H1 (cell line): ENCODE results near the gene ACTL8. TPM values are rescaled to one million over a fixed set of nuclear protein-coding genes. Genes with fewer than 3 reads are reported as not detected.
A peak's percentile ranks its signal among the peaks of the same experiment; 100 is the strongest.

Experiments
- CTCF ChIA-PET: fragments of 300-600 bp; sonication (Branson Sonifier 250); formaldehyde crosslinking; loops from one replicate; lab custom pipeline; 2021; ENCODE audit not compliant: partially characterized antibody; lab: Charles Lee
- POLR2A ChIA-PET: fragments of 300-600 bp; sonication (Branson Sonifier 250); formaldehyde crosslinking; loops from one replicate; lab custom pipeline; 2021; ENCODE audit warnings: inconsistent platforms; ENCODE audit not compliant: partially characterized antibody; lab: Charles Lee
- DNase-seq, 2 experiments: peaks; one replicate each; pipeline versions ENCODE4 v3.0.0 to v3.0.0-alpha.2; 2010 to 2022; ENCODE audit warnings: low spot score in 2 of 2, low read depth in 1 of 2, mixed read lengths in 1 of 2
- FAIRE-seq: peaks from 2 replicates; lab custom pipeline; 2011; peaks lifted over from hg19 to GRCh38; lab: Jason Lieb, UNC
- H2AFZ ChIP-seq: 2 replicates; pipeline ENCODE4 v1.8.1; 2012; ENCODE audit warnings: low read length, inconsistent platforms
- H2AK5ac ChIP-seq: 2 replicates; pipeline ENCODE4 v1.6.1; 2013; ENCODE audit warnings: low read depth, low read length
- H2BK120ac ChIP-seq: replicated peaks from 2 replicates; pipeline ENCODE3; 2013; ENCODE audit warnings: low read depth, low read length, inconsistent platforms
- H2BK12ac ChIP-seq: 2 replicates; pipeline ENCODE4 v1.6.1; 2013; ENCODE audit warnings: low read depth, low read length
- H2BK15ac ChIP-seq: 2 replicates; pipeline ENCODE4 v1.6.1; 2013; ENCODE audit warnings: low read length
- H2BK20ac ChIP-seq: 2 replicates; pipeline ENCODE4 v1.6.1; 2013; ENCODE audit warnings: low read length
- H2BK5ac ChIP-seq: 2 replicates; pipeline ENCODE4 v1.6.1; 2013; ENCODE audit warnings: low read depth, low read length
- H3K14ac ChIP-seq: 2 replicates; pipeline ENCODE4 v1.6.1; 2013; ENCODE audit warnings: inconsistent platforms; ENCODE audit not compliant: insufficient read length
- H3K18ac ChIP-seq: 2 replicates; pipeline ENCODE4 v1.6.1; 2013; ENCODE audit warnings: low read length; ENCODE audit errors: extremely low read depth
- H3K23ac ChIP-seq: 2 replicates; pipeline ENCODE4 v1.6.1; 2013; ENCODE audit warnings: inconsistent platforms; ENCODE audit not compliant: insufficient read length
- H3K23me2 ChIP-seq: 2 replicates; pipeline ENCODE4 v1.6.1; 2013; ENCODE audit warnings: low read depth, low read length
- H3K27ac ChIP-seq: 2 replicates; pipeline ENCODE4 v1.6.1; 2011; ENCODE audit warnings: low read depth, low read length, inconsistent platforms
- H3K27me3 ChIP-seq, 4 experiments: replicated peaks in 1 of 4; 1 replicate in 1 of 4; 2 replicates in 3 of 4; pipeline versions ENCODE4 v1.6.1 to v1.8.1; 2011 to 2013; ENCODE audit warnings: low read length in 3 of 4, mild to moderate bottlenecking in 3 of 4, inconsistent platforms in 2 of 4, mixed read lengths in 2 of 4, moderate library complexity in 1 of 4; ENCODE audit not compliant: control insufficient read depth in 3 of 4, insufficient read depth in 3 of 4; ENCODE audit errors: extremely low read depth in 1 of 4
- H3K36me3 ChIP-seq, 4 experiments: 2 replicates each; pipeline versions ENCODE4 v1.6.1 to v1.8.1; 2011 to 2013; ENCODE audit warnings: mild to moderate bottlenecking in 4 of 4, low read length in 3 of 4, moderate library complexity in 2 of 4, control low read depth in 1 of 4, inconsistent platforms in 1 of 4; ENCODE audit not compliant: insufficient read depth in 4 of 4, control insufficient read depth in 2 of 4
- H3K4ac ChIP-seq: replicated peaks from 2 replicates; pipeline ENCODE3; 2013; ENCODE audit warnings: low read length, low read depth, mixed read lengths, inconsistent platforms; ENCODE audit not compliant: insufficient read length
- H3K4me1 ChIP-seq, 4 experiments: replicated peaks in 1 of 4; 1 replicate in 1 of 4; 2 replicates in 3 of 4; pipeline versions ENCODE4 v1.6.1 to v1.8.1; 2011 to 2013; ENCODE audit warnings: low read length in 3 of 4, inconsistent platforms in 2 of 4, mixed read lengths in 1 of 4; ENCODE audit not compliant: insufficient read depth in 4 of 4, control insufficient read depth in 3 of 4
- H3K4me2 ChIP-seq, 2 experiments: 2 replicates each; pipeline versions ENCODE4 v1.6.1 to v1.8.1; 2011 to 2013; ENCODE audit warnings: low read depth in 2 of 2, low read length in 2 of 2, control low read depth in 1 of 2, inconsistent platforms in 1 of 2, mild to moderate bottlenecking in 1 of 2; ENCODE audit not compliant: insufficient read depth in 1 of 2
- H3K4me3 ChIP-seq, 4 experiments: fragments of 200-600, 300-600 bp in 1 of 4; sonication (generic), shearing (Covaris generic), sonication (Bioruptor Twin) in 1 of 4; 2 replicates each; pipeline versions ENCODE4 v1.5.1 to v1.8.1; 2011 to 2016; ENCODE audit warnings: low read length in 4 of 4, low read depth in 3 of 4, control low read depth in 2 of 4, inconsistent platforms in 2 of 4, mild to moderate bottlenecking in 2 of 4, mixed read lengths in 1 of 4, moderate library complexity in 1 of 4; ENCODE audit not compliant: insufficient read depth in 2 of 4; ENCODE audit errors: extremely low read depth in 1 of 4
- H3K56ac ChIP-seq: replicated peaks from 2 replicates; pipeline ENCODE3; 2013; ENCODE audit warnings: low read depth, mild to moderate bottlenecking, mixed read lengths, low read length, inconsistent platforms; ENCODE audit not compliant: insufficient read length
- H3K79me1 ChIP-seq: 2 replicates; pipeline ENCODE4 v1.6.1; 2013; ENCODE audit warnings: low read depth, low read length, control low read depth
- H3K79me2 ChIP-seq, 2 experiments: 2 replicates each; pipeline versions ENCODE4 v1.6.1 to v1.8.1; 2012 to 2013; ENCODE audit warnings: low read length in 2 of 2, mild to moderate bottlenecking in 2 of 2, inconsistent platforms in 1 of 2; ENCODE audit not compliant: insufficient read depth in 2 of 2, control insufficient read depth in 1 of 2
- H3K9ac ChIP-seq, 4 experiments: replicated peaks in 1 of 4; 1 replicate in 1 of 4; 2 replicates in 3 of 4; pipeline versions ENCODE4 v1.6.1 to v1.8.1; 2011 to 2013; ENCODE audit warnings: low read depth in 3 of 4, low read length in 3 of 4, control low read depth in 2 of 4, mild to moderate bottlenecking in 2 of 4, moderate library complexity in 2 of 4, inconsistent platforms in 1 of 4; ENCODE audit errors: extremely low read depth in 1 of 4
- H3K9me3 ChIP-seq, 2 experiments: 2 replicates each; pipeline versions ENCODE4 v1.6.1 to v1.8.1; 2012 to 2013; ENCODE audit warnings: mild to moderate bottlenecking in 2 of 2, moderate library complexity in 2 of 2, control low read depth in 1 of 2, inconsistent platforms in 1 of 2, low read depth in 1 of 2, low read length in 1 of 2, mixed read lengths in 1 of 2; ENCODE audit not compliant: insufficient read depth in 2 of 2
- H4K20me1 ChIP-seq, 2 experiments: replicated peaks in 1 of 2; 2 replicates each; pipeline versions ENCODE3 to v1.8.1; 2011 to 2013; ENCODE audit warnings: inconsistent platforms in 2 of 2, low read length in 2 of 2, mild to moderate bottlenecking in 1 of 2; ENCODE audit not compliant: insufficient read depth in 2 of 2, control insufficient read depth in 1 of 2
- H4K5ac ChIP-seq: 2 replicates; pipeline ENCODE4 v1.6.1; 2013; ENCODE audit warnings: low read length, low read depth, mixed read lengths, inconsistent platforms; ENCODE audit not compliant: insufficient read length
- H4K8ac ChIP-seq: 2 replicates; pipeline ENCODE4 v1.8.0; 2013; ENCODE audit warnings: mild to moderate bottlenecking, moderate library complexity, low read length, inconsistent platforms; ENCODE audit not compliant: insufficient read depth; ENCODE audit errors: extremely low read depth
- H4K91ac ChIP-seq: replicated peaks from 2 replicates; pipeline ENCODE3; 2013; ENCODE audit warnings: low read length, mixed read lengths, inconsistent platforms; ENCODE audit not compliant: insufficient read length
- CEBPB ChIP-seq: IDR thresholded peaks from 2 replicates; pipeline ENCODE4 v1.6.1; 2012; ENCODE audit warnings: low read depth, low read length
- E2F6 ChIP-seq: IDR thresholded peaks from 2 replicates; pipeline ENCODE4 v1.6.1; 2012; ENCODE audit warnings: inconsistent platforms
- KDM1A ChIP-seq: fragments of 200-600, 300-600 bp; sonication (generic); IDR thresholded peaks from 2 replicates; pipeline ENCODE4 v1.7.1; 2016; ENCODE audit warnings: mild to moderate bottlenecking, low read length, borderline replicate concordance
- MAFK ChIP-seq: IDR thresholded peaks from 2 replicates; pipeline ENCODE4 v1.6.1; 2012; ENCODE audit warnings: low read depth, mild to moderate bottlenecking, improper control_type of control experiment, low read length
- NRF1 ChIP-seq: IDR thresholded peaks from 2 replicates; pipeline ENCODE4 v1.6.1; 2011; ENCODE audit warnings: mild to moderate bottlenecking, low read depth, low read length, improper control_type of control experiment
- RBBP5 ChIP-seq: IDR thresholded peaks from 2 replicates; pipeline ENCODE4 v1.7.1; 2012; ENCODE audit warnings: low read depth, mild to moderate bottlenecking, inconsistent platforms, low read length, moderate library complexity, borderline replicate concordance
- RNF2 ChIP-seq: fragments of 200-900, 300-1000 bp; sonication (generic); IDR thresholded peaks from 2 replicates; pipeline ENCODE4 v1.7.1; 2016; ENCODE audit warnings: borderline replicate concordance, low read depth, mild to moderate bottlenecking, antibody characterized with exemption, low read length; ENCODE audit not compliant: poor library complexity, severe bottlenecking; ENCODE audit errors: missing control alignments
- SIN3A ChIP-seq, 2 experiments: IDR thresholded peaks in 1 of 2; conservative IDR thresholded peaks in 1 of 2; 2 replicates each; pipeline ENCODE4 v1.6.1; 2011 to 2012; ENCODE audit warnings: low read length in 2 of 2, improper control_type of control experiment in 1 of 2, low read depth in 1 of 2, mild to moderate bottlenecking in 1 of 2
- SIX5 ChIP-seq: IDR thresholded peaks from 2 replicates; pipeline ENCODE4 v1.6.1; 2011; ENCODE audit warnings: mild to moderate bottlenecking, low read depth, low read length
- SP4 ChIP-seq: IDR thresholded peaks from 2 replicates; pipeline ENCODE4 v1.6.1; 2012; ENCODE audit warnings: low read length, inconsistent platforms
- TEAD4 ChIP-seq: IDR thresholded peaks from 2 replicates; pipeline ENCODE4 v1.6.1; 2012; ENCODE audit warnings: low read depth, low read length, inconsistent platforms, mixed read lengths
- ZNF274 ChIP-seq: IDR thresholded peaks from 2 replicates; pipeline ENCODE4 v1.7.0; 2012; ENCODE audit warnings: low read length, borderline replicate concordance; ENCODE audit errors: extremely low read depth
- WGBS, 2 experiments: shearing (Covaris generic) in 1 of 2; methylation state at CpG; one replicate each; pipeline versions ENCODE4 v1.1.6 to v1.1.7; 2013 to 2015; ENCODE audit warnings: low lambda C conversion rate in 2 of 2, mixed read lengths in 2 of 2, inconsistent platforms in 1 of 2, low coverage in 1 of 2, missing lambda C conversion rate in 1 of 2; ENCODE audit not compliant: insufficient replicate concordance in 2 of 2, insufficient coverage in 1 of 2, insufficient read length in 1 of 2; ENCODE audit errors: extremely low coverage in 1 of 2, missing lambda C conversion rate in 1 of 2; 5-methylcytosine and 5-hydroxymethylcytosine counted together
- polyA plus RNA-seq, 7 experiments: library from polyadenylated mRNA; depleted of rRNA in 3 of 7; stranded (reverse) in 5 of 7; unstranded in 2 of 7; fragments of >200 nt in 5 of 7; fragments of 200-250 nt in 2 of 7; gene quantifications; 1 replicate in 5 of 7; 2 replicates in 1 of 7; 4 replicates in 1 of 7; pipeline versions ENCODE4 v1.2.1 to v1.2.3, GENCODE V29; 2011 to 2013; ENCODE audit warnings: missing spikeins in 2 of 7, mixed read lengths in 2 of 7
- total RNA-seq: library from RNA; stranded (reverse); fragmentation: NEBNext Ultra II Directional; extraction: Animal tissue kit (Norgen Biotek cat#: 25700); gene quantifications from 2 replicates; pipeline ENCODE4 v1.2.1, GENCODE V29; 2021

ACTL8 gene
- total and polyA plus RNA-seq, 2 of the 8 experiments (the other 6 are each of a cell fraction or from before 2014, with no cell fraction given) = 0.33 to 0.47 TPM

- Histone ChIP-seq H3K79me2 (no peaks in the 10 kb centered on the region), H4K20me1 (no peaks in the 10 kb centered on the region), H3K23me2 (no peaks in the 10 kb centered on the region), H2BK12ac (no peak overlapping the region), H2BK120ac (no peak overlapping the region), H3K4me1 (peaks cover 0 to 7% (median 1%) of the 10 kb centered on the region in 4 experiments; a peak in 6 of 7 replicates), H3K14ac (no peak overlapping the region), H3K18ac (no peak overlapping the region), H3K4me2 (no peak overlapping the region), H4K5ac (no peak overlapping the region), H3K4ac (no peak overlapping the region), H3K9ac (no peak overlapping the region; a peak in 1 of 7 replicates), H3K56ac (no peak overlapping the region), H3K4me3 (no peak overlapping the region), H4K91ac (no peak overlapping the region), H3K9me3 (no peaks in the 10 kb centered on the region), H2BK15ac (peak overlapping the region; percentile 83; the same call in 1 of the 2 replicates), H2AFZ (no peak overlapping the region), H3K79me1 (no peaks in the 10 kb centered on the region), H2BK20ac (peak overlapping the region; percentile 80; the same call in 1 of the 2 replicates), H2BK5ac (no peak overlapping the region), H4K8ac (no peak overlapping the region), H3K23ac (no peak overlapping the region), H3K36me3 (no peaks in the 10 kb centered on the region), H3K27ac (no peak overlapping the region), H3K27me3 (no peaks in the 10 kb centered on the region), H2AK5ac (no peak overlapping the region; the same call in 1 of the 2 replicates)
- CTCF ChIA-PET = interaction anchor here (1.0 to 1.6 kb wide), 2 partner anchors 10 to 114 kb away, joined by 3 to 4 read pairs; no protein-coding TSS in a partner anchor
- POLR2A ChIA-PET = no interaction called here
- no peak for FAIRE-seq
- 79% methylated on average over 2 of the region's 2 CpGs; no CpG with 5 or more reads in 1 of the 2 experiments for WGBS, 2 experiments
- no peak for DNase-seq
- TF ChIP-seq E2F6 (no peak), KDM1A (no peak), RBBP5 (no peak), MAFK (no peak), SP4 (no peak), SIX5 (no peak), NRF1 (no peak), TEAD4 (no peak), SIN3A (conservative IDR thresholded peaks at IDR 0.05 in 1 of 2, IDR thresholded peaks at IDR 0.05 in 1 of 2; ENCODE audit: low read depth in 1 of 2, low read length in 2 of 2) (no peak), ZNF274 (no peak), RNF2 (no peak), CEBPB (no peak)
Measured at GRCh38 chr1:17735348-17735747, 19.8 kb upstream of the ACTL8 start.
